Tibial nerve (tissue), 4 donors: Measurements from ENCODE around the gene IGFBP2. TPM values are rescaled to one million over a fixed set of nuclear protein-coding genes. Genes with fewer than 3 reads are reported as not detected.

Source experiments
- DNase-seq, 2 donors: peaks; one replicate each; pipeline ENCODE4 v3.0.0-alpha.2; 2019; ENCODE audit warnings: low spot score in 2 of 2
- H3K27ac ChIP-seq, 4 donors: fragments of 200-600 bp; sonication (generic) in 3 of 4; one replicate each; pipeline ENCODE4 v1.5.1; 2017 to 2019; ENCODE audit warnings: mild to moderate bottlenecking in 1 of 4
- H3K27me3 ChIP-seq, 2 donors: fragments of 200-600 bp; sonication (generic) in 1 of 2; one replicate each; pipeline versions ENCODE4 v1.5.1 to v1.6.0; 2017 to 2019
- H3K36me3 ChIP-seq, 3 donors: fragments of 200-600 bp; sonication (generic); one replicate each; pipeline ENCODE4 v1.5.1; 2018 to 2019
- H3K4me1 ChIP-seq, 4 donors: fragments of 200-600 bp; sonication (generic) in 3 of 4; one replicate each; pipeline ENCODE4 v1.5.1; 2017 to 2019
- H3K4me3 ChIP-seq, 4 donors: fragments of 200-600 bp; sonication (generic) in 3 of 4; one replicate each; pipeline ENCODE4 v1.5.1; 2017 to 2019; ENCODE audit warnings: mild to moderate bottlenecking in 1 of 4, moderate library complexity in 1 of 4
- H3K9me3 ChIP-seq, 4 donors: fragments of 200-600 bp; sonication (generic) in 3 of 4; one replicate each; pipeline ENCODE4 v1.5.1; 2017 to 2019
- EP300 ChIP-seq, 2 donors: sonication (generic); formaldehyde crosslinking; IDR thresholded peaks; one replicate each; pipeline ENCODE4 v1.6.1; 2017; ENCODE audit warnings: antibody characterized with exemption in 2 of 2, mild to moderate bottlenecking in 1 of 2
- POLR2A ChIP-seq, 2 donors: fragments of 450-650 bp; IDR thresholded peaks; one replicate each; pipeline ENCODE4 v1.6.1; 2017; ENCODE audit warnings: antibody characterized with exemption in 2 of 2, mild to moderate bottlenecking in 2 of 2, moderate library complexity in 2 of 2
- WGBS, 2 donors: methylation state at CpG; one replicate each; pipeline ENCODE4 v1.1.5; 2018; 5-methylcytosine and 5-hydroxymethylcytosine counted together
- total RNA-seq, 4 donors: library from RNA; depleted of rRNA; stranded (reverse); fragments of >200 nt; gene quantifications; one replicate each; pipeline ENCODE4 v1.1.0, GENCODE V29; 2016
- TF ChIP-seq, protein P1 (sequence below), 5 experiments: fragments of 200-600 bp in 3 of 5; fragments of 450-650 bp in 2 of 5; sonication (generic) in 3 of 5; IDR thresholded peaks; one replicate each; pipeline ENCODE4 v1.5.1; 2016 to 2019; ENCODE audit warnings: antibody characterized with exemption in 5 of 5, mild to moderate bottlenecking in 3 of 5, moderate library complexity in 2 of 5

The IGFBP2 gene
- total RNA-seq, 4 donors from 2014 or later = 125 to 337 (median 157) TPM

GRCh38 chr2:216690853-216691741, 57.9 kb downstream of the IGFBP2 start:
- H3K27ac ChIP-seq = peak overlapping the region; percentile 53 to 96 (median 86)
- TF ChIP-seq EP300 (IDR thresholded peaks at IDR 0.05) = peak in 1 of 2 donors; percentile 58
- TF ChIP-seq, protein P1, sequence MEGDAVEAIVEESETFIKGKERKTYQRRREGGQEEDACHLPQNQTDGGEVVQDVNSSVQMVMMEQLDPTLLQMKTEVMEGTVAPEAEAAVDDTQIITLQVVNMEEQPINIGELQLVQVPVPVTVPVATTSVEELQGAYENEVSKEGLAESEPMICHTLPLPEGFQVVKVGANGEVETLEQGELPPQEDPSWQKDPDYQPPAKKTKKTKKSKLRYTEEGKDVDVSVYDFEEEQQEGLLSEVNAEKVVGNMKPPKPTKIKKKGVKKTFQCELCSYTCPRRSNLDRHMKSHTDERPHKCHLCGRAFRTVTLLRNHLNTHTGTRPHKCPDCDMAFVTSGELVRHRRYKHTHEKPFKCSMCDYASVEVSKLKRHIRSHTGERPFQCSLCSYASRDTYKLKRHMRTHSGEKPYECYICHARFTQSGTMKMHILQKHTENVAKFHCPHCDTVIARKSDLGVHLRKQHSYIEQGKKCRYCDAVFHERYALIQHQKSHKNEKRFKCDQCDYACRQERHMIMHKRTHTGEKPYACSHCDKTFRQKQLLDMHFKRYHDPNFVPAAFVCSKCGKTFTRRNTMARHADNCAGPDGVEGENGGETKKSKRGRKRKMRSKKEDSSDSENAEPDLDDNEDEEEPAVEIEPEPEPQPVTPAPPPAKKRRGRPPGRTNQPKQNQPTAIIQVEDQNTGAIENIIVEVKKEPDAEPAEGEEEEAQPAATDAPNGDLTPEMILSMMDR (IDR thresholded peaks at IDR 0.05) = no peak
- peak in 1 of 2 donors; percentile 38 for TF ChIP-seq POLR2A (IDR thresholded peaks at IDR 0.05)
- H3K4me3 ChIP-seq = peak overlapping the region; percentile 38 to 69 (median 51)
- peak; percentile 81 to 85 for DNase-seq
- peaks cover 0 to 8% of the 10 kb centered on the region in 2 donors for H3K27me3 ChIP-seq
- 2 to 4% methylated on average over 23 of the region's 23 CpGs for WGBS, 2 donors
- peaks cover 0 to 92% (median 41%) of the 10 kb centered on the region in 4 donors for H3K4me1 ChIP-seq
- no peaks in the 10 kb centered on the region for H3K9me3 ChIP-seq
- H3K36me3 ChIP-seq = peaks cover 0 to 10% (median 0%) of the 10 kb centered on the region in 3 donors

GRCh38 chr2:216692636-216693413, 59.6 kb downstream of the IGFBP2 start:
- H3K36me3 ChIP-seq = peaks cover 0 to 6% (median 0%) of the 10 kb centered on the region in 3 donors
- H3K27me3 ChIP-seq = peaks cover 0 to 8% of the 10 kb centered on the region in 2 donors
- peak overlapping the region; percentile 66 to 96 (median 86) for H3K27ac ChIP-seq
- peak overlapping the region; percentile 48 to 69 (median 56) for H3K4me3 ChIP-seq
- 0 to 1% methylated on average over 28 of the region's 28 CpGs for WGBS, 2 donors
- no peaks in the 10 kb centered on the region for H3K9me3 ChIP-seq
- peaks cover 0 to 90% (median 42%) of the 10 kb centered on the region in 4 donors for H3K4me1 ChIP-seq
- peak; percentile 88 to 91 for DNase-seq
- TF ChIP-seq EP300 (IDR thresholded peaks at IDR 0.05) (peak in 1 of 2 donors; percentile 30), POLR2A (IDR thresholded peaks at IDR 0.05) (peak in 1 of 2 donors; percentile 44)
- TF ChIP-seq, protein P1 (IDR thresholded peaks at IDR 0.05) = no peak

GRCh38 chr2:216693414-216694080, 60.3 kb downstream of the IGFBP2 start:
- H3K27ac ChIP-seq = peak overlapping the region; percentile 66 to 96 (median 82)
- DNase-seq = no peak
- 2 to 3% methylated on average over 15 of the region's 15 CpGs for WGBS, 2 donors
- H3K4me1 ChIP-seq = peaks cover 0 to 86% (median 42%) of the 10 kb centered on the region in 4 donors
- peak overlapping the region; percentile 48 to 69 (median 56) for H3K4me3 ChIP-seq
- H3K27me3 ChIP-seq = peaks cover 0 to 8% of the 10 kb centered on the region in 2 donors
- TF ChIP-seq EP300 (IDR thresholded peaks at IDR 0.05) (no peak), POLR2A (IDR thresholded peaks at IDR 0.05) (no peak)
- TF ChIP-seq, protein P1 (IDR thresholded peaks at IDR 0.05) = no peak
- no peaks in the 10 kb centered on the region for H3K9me3 ChIP-seq
- peaks cover 0 to 6% (median 0%) of the 10 kb centered on the region in 3 donors for H3K36me3 ChIP-seq

GRCh38 chr2:216694082-216694825, 61.0 kb downstream of the IGFBP2 start:
- TF ChIP-seq EP300 (IDR thresholded peaks at IDR 0.05) (peak in 1 of 2 donors; percentile 48), POLR2A (IDR thresholded peaks at IDR 0.05) (peak in 1 of 2 donors; percentile 37)
- TF ChIP-seq, protein P1 (IDR thresholded peaks at IDR 0.05) = peak in 2 of 5 experiments; percentile 17 to 22
- H3K36me3 ChIP-seq = peaks cover 0 to under 1% (median 0%) of the 10 kb centered on the region in 3 donors
- H3K27ac ChIP-seq = peak overlapping the region; percentile 66 to 96 (median 82)
- WGBS, 2 donors = 0 to 1% methylated on average over 23 to 49 of the region's 59 CpGs
- H3K4me1 ChIP-seq = peaks cover 0 to 86% (median 35%) of the 10 kb centered on the region in 4 donors
- no peaks in the 10 kb centered on the region for H3K9me3 ChIP-seq
- peaks cover 0 to 8% of the 10 kb centered on the region in 2 donors for H3K27me3 ChIP-seq
- H3K4me3 ChIP-seq = peak overlapping the region; percentile 48 to 69 (median 56)
- peak in 1 of 2 donors; percentile 43 for DNase-seq
